Prostate gland (tissue), 2 donors: Measurements from ENCODE around the gene WDTC1. TPM values are rescaled to one million over a fixed set of nuclear protein-coding genes. Genes with fewer than 3 reads are reported as not detected.
A peak's percentile ranks its signal among the peaks of the same experiment; 100 is the strongest.

Experiments used
- DNase-seq: peaks from one replicate; pipeline ENCODE4 v3.0.0-alpha.2; 2019; ENCODE audit warnings: low spot score
- H3K27ac ChIP-seq, 2 donors: fragments of 200-600 bp; sonication (generic); 2 replicates each; pipeline ENCODE4 v1.5.1; 2017 to 2019
- H3K27me3 ChIP-seq: fragments of 200-600 bp; sonication (generic); replicated peaks from 2 replicates; pipeline ENCODE4 v1.5.1; 2019; ENCODE audit not compliant: insufficient read depth
- H3K36me3 ChIP-seq, 2 donors: fragments of 200-600 bp; sonication (generic); 1 replicate in 1 of 2; 2 replicates in 1 of 2; pipeline versions ENCODE4 v1.5.1 to v1.8.1; 2017 to 2019
- H3K4me1 ChIP-seq: fragments of 200-600 bp; sonication (generic); replicated peaks from 2 replicates; pipeline ENCODE4 v1.5.1; 2019
- H3K4me3 ChIP-seq, 2 donors: fragments of 200-600 bp; sonication (generic); 2 replicates each; pipeline ENCODE4 v1.5.1; 2017 to 2019
- H3K9me3 ChIP-seq: fragments of 200-600 bp; sonication (generic); 2 replicates; pipeline ENCODE4 v1.5.1; 2017
- CTCF ChIP-seq, 4 experiments: fragments of 200-600 bp in 2 of 4; fragments of 450-650 bp in 2 of 4; sonication (generic) in 2 of 4; IDR thresholded peaks; 1 replicate in 3 of 4; 2 replicates in 1 of 4; pipeline ENCODE4 v1.5.1; 2016 to 2019; ENCODE audit warnings: antibody characterized with exemption in 4 of 4, mild to moderate bottlenecking in 2 of 4, moderate library complexity in 2 of 4
- POLR2A ChIP-seq: fragments of 450-650 bp; IDR thresholded peaks from one replicate; pipeline ENCODE4 v1.6.1; 2016; ENCODE audit warnings: antibody characterized with exemption, mild to moderate bottlenecking
- POLR2AphosphoS5 ChIP-seq: sonication (generic); formaldehyde crosslinking; IDR thresholded peaks from one replicate; pipeline ENCODE4 v1.6.1; 2017; ENCODE audit warnings: antibody characterized with exemption
- WGBS: methylation state at CpG from one replicate; pipeline ENCODE4 v1.1.5; 2018; 5-methylcytosine and 5-hydroxymethylcytosine counted together
- intact Hi-C: fragments of 100-400 bp; cut with DNase I; formaldehyde crosslinking; loops from one replicate; pipeline ENCODE4 v1.14.2; 2022
- total RNA-seq, 2 donors: library from RNA; depleted of rRNA; stranded (reverse); fragments of >200 nt; gene quantifications; one replicate each; pipeline ENCODE4 v1.1.0, GENCODE V29; 2016

WDTC1 gene
- total RNA-seq, 2 donors from 2014 or later, result 45.1 to 56.1 TPM

GRCh38 chr1:27290581-27290980, 56.1 kb downstream of the WDTC1 start:
- no peaks in the 10 kb centered on the region for H3K4me1 ChIP-seq
- no peak overlapping the region for H3K4me3 ChIP-seq
- 97% methylated on average over 3 of the region's 3 CpGs for WGBS
- no peak for DNase-seq
- peaks cover 7 to 8% of the 10 kb centered on the region in 2 donors for H3K36me3 ChIP-seq
- intact Hi-C loops, result no loop called here
- no peak for TF ChIP-seq POLR2A
- no peak for TF ChIP-seq CTCF (IDR thresholded peaks at IDR 0.05)
- no peak for TF ChIP-seq POLR2AphosphoS5
- H3K9me3 ChIP-seq, result no peaks in the 10 kb centered on the region
- H3K27me3 ChIP-seq, result no peaks in the 10 kb centered on the region
- H3K27ac ChIP-seq, result no peak overlapping the region

- intact Hi-C loops, result no loop called here
- no peak for DNase-seq
- H3K9me3 ChIP-seq, result no peaks in the 10 kb centered on the region
- H3K27ac ChIP-seq, result no peak overlapping the region
- H3K36me3 ChIP-seq, result peaks cover 8% of the 10 kb centered on the region in 2 donors
- WGBS, result 94% methylated on average over 5 of the region's 5 CpGs
- H3K4me1 ChIP-seq, result no peaks in the 10 kb centered on the region
- TF ChIP-seq POLR2A (no peak), CTCF (IDR thresholded peaks at IDR 0.05) (no peak)
- no peaks in the 10 kb centered on the region for H3K27me3 ChIP-seq
- H3K4me3 ChIP-seq, result no peak overlapping the region
These were observed 57.7 kb downstream of the WDTC1 start for GRCh38 chr1:27292106-27292505.

- H3K9me3 ChIP-seq, result no peaks in the 10 kb centered on the region
- H3K4me1 ChIP-seq, result no peaks in the 10 kb centered on the region
- intact Hi-C loops, result no loop called here
- peaks cover 0 to 8% of the 10 kb centered on the region in 2 donors for H3K36me3 ChIP-seq
- H3K4me3 ChIP-seq, result no peak overlapping the region
- TF ChIP-seq POLR2A (no peak), CTCF (IDR thresholded peaks at IDR 0.05) (no peak), POLR2AphosphoS5 (no peak)
- no peaks in the 10 kb centered on the region for H3K27me3 ChIP-seq
- no peak overlapping the region for H3K27ac ChIP-seq
- DNase-seq, result no peak
- 95% methylated on average over 8 of the region's 8 CpGs for WGBS
These were observed 59.5 kb downstream of the WDTC1 start for GRCh38 chr1:27293915-27294314.

GRCh38 chr1:27296773-27297291, 62.4 kb downstream of the WDTC1 start:
- DNase-seq, result peak; percentile 52
- 39% methylated on average over 10 of the region's 10 CpGs for WGBS
- Histone ChIP-seq H3K9me3 (no peaks in the 10 kb centered on the region), H3K27me3 (no peaks in the 10 kb centered on the region), H3K4me1 (peaks cover 4% of the 10 kb centered on the region), H3K36me3 (peaks cover 0 to 3% of the 10 kb centered on the region in 2 donors), H3K27ac (peak overlapping the region in 1 of 2 donors; percentile 28), H3K4me3 (no peak overlapping the region)
- peak; percentile 38 to 62 (median 55) for TF ChIP-seq CTCF (IDR thresholded peaks at IDR 0.05)
- no peak for TF ChIP-seq POLR2A
- no peak for TF ChIP-seq POLR2AphosphoS5
- intact Hi-C loops, result no loop called here

- WGBS, result 88% methylated on average over 3 of the region's 3 CpGs
- intact Hi-C loops, result loop anchor here (2.0 kb wide), 1 partner anchor 25 kb away; the partner anchor contains the start of gene TMEM222
- H3K27me3 ChIP-seq, result no peaks in the 10 kb centered on the region
- DNase-seq, result no peak
- H3K9me3 ChIP-seq, result no peaks in the 10 kb centered on the region
- no peak for TF ChIP-seq POLR2AphosphoS5
- TF ChIP-seq POLR2A, result no peak
- no peak for TF ChIP-seq CTCF (IDR thresholded peaks at IDR 0.05)
- peaks cover 0 to 3% of the 10 kb centered on the region in 2 donors for H3K36me3 ChIP-seq
- H3K4me3 ChIP-seq, result no peak overlapping the region
- H3K4me1 ChIP-seq, result peaks cover 4% of the 10 kb centered on the region
- H3K27ac ChIP-seq, result peak overlapping the region in 1 of 2 donors; percentile 84
These were observed 63.5 kb downstream of the WDTC1 start for GRCh38 chr1:27297903-27298302.
